Measurements from ENCODE around the gene ATAD3C.
"Not testable (repeated sequence)": the region's sequence is repeated elsewhere in the genome, so short reads cannot be mapped to it uniquely, and the experiment has no call there.

ATAD3C gene

DNA sequence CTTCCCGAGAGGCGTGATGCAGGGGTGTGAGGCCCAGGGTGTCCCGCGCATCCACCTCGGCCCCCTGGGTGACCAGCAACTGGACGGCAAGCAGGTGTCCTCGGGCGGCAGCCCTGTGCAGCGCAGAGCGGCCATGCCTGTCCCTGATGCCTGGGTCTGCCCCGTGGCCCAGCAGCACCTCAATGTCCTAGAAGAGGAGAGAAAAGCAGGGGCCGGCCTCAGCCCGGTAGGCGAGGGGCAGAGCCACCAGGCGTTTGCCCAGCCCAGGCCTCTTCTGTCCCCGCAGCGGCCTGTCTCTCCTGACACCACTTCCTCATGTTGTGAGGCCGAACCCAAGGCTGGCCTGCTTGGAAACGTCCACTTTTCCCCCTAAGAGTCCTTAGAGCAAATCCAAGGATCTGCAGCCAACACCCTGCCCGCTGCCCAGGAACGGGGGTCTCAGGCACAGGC, 30.1 kb upstream of the ATAD3C start:
- no peak for DNase-seq (ENCODE audit: low read depth in 2 of 2)

DNA sequence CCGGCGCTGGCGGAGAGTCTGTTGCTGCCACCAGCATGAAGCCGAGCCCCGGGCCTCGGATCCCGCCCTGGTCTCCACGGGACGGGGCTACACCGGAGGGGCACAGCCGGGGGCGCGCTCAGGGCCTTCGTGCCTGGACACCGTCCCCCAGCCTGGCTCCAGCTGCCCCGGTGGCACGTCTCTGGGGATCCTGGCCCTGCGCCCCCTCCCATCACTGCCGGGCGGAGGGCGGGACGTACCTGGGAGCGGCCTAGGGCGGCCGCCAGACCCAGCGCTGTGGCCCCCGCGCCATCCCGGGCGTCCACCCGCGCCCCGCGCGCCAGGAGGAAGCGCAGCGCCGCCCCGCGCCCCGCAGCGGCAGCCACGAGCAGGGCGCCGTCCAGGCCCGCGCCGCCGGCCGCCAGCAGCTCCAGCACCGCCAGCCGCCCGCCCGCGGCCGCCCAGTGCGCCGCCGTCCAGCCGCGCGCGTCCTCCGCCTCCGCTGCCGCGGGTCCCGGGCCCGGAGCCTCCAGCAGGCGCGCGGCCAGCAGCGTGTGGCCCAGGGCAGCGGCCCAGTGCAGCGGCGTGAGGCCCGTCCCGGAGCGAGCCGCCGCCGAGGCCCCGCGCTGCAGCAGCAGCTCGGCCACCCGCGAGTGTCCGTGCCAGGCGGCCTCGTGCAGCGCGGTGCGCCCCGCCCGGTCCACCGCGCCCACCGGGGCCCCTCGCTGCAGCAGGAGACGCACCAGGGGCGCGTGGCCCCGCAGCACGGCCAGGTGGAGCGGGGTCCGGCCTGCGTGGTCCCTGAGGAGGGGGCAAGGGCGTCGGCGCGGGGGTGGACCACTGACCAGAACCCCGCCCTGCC, 29.5 kb upstream of the ATAD3C start:
- no peak for DNase-seq (ENCODE audit: low read depth in 2 of 2)

- DNase-seq (ENCODE audit: low read depth in 2 of 2), result no peak
Observed at GRCh38 chr1:1420654-1421141, 28.8 kb upstream of the ATAD3C start.

- no peak for DNase-seq (ENCODE audit: low read depth in 2 of 2)
Observed at GRCh38 chr1:1421147-1421906, 28.2 kb upstream of the ATAD3C start, which contains the start of gene ANKRD65. ANKRD65 (minus strand) TSS chr1:1421276; CDS start chr1:1421005, 271 bp downstream.

- no peak for DNase-seq (ENCODE audit: low read depth in 2 of 2)
Observed at GRCh38 chr1:1421907-1422464, 27.5 kb upstream of the ATAD3C start.

DNA sequence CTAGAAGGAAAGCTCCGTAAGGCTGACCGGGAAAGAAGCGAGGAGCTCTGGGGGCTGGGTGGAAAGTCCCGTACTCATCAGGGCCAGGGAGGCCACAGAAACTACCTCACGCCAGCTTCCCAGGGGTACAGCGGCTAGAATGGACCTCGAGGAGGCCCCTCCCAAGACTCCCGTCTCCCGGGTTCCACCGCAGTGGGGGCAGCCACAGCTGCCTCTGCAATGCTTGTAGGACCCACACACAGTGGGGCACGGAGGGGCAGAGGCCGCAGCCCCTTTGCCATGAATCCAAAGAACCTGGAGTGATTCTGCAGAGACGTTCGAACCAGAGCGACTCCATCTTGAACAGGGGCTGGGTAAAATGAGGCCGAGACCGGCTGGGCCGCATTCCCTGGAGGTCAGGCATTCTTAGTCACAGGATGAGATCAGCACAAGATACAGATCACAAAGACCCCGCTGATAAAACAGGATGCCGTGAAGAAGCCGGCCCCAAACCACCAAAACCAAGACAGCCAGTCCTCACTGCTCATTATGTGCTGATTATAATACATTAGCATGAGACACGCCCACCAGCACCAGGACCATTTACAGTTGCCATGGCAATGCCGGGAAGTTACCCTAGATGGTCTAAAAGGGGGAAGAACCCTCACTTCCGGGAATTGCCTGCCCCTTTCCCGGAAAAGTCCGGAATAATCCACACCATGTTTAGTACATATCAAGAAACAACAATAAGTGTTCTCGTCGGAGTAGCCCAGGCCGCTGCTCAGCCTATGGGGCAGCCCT, 26.8 kb upstream of the ATAD3C start:
- no peak for DNase-seq (ENCODE audit: low read depth in 2 of 2)

DNA sequence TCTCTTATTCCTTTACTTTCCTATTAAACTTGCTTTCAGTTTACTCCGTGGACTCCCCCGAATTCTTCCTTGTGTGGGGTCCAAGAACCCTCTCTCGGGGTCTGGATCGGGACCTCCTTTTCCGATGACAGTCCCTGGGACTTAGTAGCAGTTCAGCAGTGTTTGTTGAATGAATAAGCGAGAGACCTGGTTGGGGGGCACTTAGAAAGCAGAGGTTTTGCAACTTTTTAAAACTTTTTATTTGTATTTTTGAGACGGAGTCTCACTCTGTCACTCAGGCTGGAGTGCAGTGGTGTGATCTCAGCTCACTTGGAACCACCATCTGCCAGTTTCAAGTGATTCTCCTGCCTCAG, 26.3 kb upstream of the ATAD3C start:
- no peak for DNase-seq (ENCODE audit: low read depth in 2 of 2)

GRCh38 chr1:1424707-1425106, 24.8 kb upstream of the ATAD3C start:
- DNase-seq (ENCODE audit: low read depth in 2 of 2), result no peak

- DNase-seq (ENCODE audit: low read depth in 2 of 2), result no peak
Observed at GRCh38 chr1:1425426-1425752, 24.1 kb upstream of the ATAD3C start.

DNA sequence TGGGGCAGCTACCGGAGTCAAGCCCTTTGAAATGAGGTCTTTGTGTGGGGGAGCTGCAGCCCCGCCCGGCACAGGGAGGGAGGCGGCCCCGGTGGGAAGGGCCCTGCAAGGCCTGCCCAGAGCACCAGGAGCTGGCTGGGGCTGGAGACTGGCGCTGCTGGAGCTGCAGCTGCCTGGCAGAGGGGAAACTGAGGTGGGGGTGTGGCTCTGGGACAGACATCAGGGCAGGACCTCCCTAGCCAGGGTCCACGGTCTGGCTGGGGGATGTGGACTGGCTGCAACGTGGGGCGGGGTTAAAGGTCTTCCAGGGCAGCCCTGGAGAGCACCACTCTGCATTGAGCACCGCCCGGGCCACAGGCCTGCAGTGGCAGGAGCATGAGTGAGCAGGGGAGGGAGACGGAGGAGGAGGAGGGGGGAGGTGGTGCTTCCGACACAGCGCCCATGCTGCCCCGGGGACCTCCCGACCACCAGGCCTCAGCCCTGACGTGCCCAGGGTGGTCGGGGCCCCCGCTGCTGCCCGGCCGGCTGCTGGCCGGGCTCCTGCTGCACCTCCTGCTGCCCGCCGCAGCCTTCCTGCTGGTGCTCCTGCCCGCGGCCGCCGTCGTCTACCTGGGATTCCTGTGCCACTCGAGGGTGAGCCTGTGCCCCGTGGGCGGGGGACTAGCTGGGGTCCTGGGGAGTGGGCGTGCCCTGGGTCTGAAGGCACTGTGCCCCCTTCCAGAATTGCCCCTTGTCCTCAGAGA, 23.6 kb upstream of the ATAD3C start:
- DNase-seq (ENCODE audit: low read depth in 2 of 2), result no peak

DNA sequence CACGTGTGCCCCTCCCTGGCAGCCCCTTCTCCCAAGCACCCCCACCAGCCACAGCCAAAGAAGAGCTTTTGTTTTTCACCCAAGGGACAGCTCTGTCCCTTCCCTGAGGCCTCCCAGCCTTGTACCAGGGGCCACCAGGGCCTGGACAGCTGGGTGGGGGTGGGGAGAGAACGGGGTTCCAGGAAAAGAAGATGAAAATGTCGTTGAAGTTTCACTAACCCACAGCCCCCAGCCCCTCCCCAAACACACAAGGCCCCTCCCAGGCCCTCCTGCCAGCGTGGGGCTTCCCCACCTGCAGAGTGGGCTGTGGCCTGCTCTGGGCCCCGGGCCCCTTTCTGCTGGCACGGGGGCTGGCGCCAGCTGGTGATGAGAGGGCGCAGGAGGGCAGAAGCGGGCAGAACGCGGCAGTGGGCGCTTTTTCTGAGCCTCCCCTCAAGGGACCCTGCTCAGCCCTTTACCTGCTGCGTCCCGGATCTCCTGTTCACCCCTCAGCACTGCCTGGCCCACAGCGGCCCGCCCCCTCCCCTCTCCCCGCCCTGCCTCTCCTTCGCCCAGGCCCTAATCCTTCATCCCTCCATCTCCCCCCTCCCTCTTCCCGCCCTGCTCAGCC, 22.9 kb upstream of the ATAD3C start:
- no peak for DNase-seq (ENCODE audit: low read depth in 2 of 2)

GRCh38 chr1:1427106-1427819, 22.2 kb upstream of the ATAD3C start:
- no peak for DNase-seq (ENCODE audit: low read depth in 2 of 2)

DNA sequence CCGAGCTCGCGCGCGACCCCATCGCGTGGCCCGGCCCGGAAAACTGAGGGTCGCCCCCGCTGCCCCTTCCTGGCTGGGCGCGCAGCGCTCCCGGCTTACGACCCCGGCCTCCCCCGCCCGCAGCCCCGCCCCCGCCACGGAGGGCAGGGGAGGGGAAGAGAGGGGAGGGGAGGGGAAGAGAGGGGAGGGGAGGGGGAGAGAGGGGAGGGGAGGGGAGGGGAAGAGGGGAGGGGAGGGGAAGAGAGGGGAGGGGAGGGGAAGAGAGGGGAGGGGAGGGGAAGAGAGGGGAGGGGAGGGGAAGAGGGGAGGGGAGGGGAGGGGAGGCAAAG, 21.7 kb upstream of the ATAD3C start:
- no peak for DNase-seq (ENCODE audit: low read depth in 2 of 2)

- no peak for DNase-seq (ENCODE audit: low read depth in 2 of 2)
Observed at GRCh38 chr1:1428174-1428573, 21.3 kb upstream of the ATAD3C start.

DNA sequence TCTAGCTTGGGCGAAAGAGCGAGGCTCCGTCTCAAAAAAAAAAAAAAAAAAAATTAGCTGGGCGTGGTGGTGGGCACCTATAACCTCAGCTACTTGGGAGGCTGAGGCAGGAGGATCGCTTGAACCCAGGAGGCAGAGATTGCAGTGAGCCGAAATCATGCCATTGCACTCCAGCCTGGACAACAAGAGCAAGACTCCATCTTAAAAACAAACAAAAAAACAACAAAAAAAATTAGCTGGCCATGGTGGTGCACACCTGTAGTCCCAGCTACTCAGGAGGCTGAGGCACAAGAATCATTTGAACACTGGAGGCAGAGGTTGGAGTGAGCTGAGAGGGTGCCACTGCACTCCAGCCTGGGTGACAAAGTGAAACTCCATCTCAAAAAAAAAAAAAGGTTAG, 20.5 kb upstream of the ATAD3C start:
- DNase-seq (ENCODE audit: low read depth in 2 of 2), result not testable (repeated sequence)

DNA sequence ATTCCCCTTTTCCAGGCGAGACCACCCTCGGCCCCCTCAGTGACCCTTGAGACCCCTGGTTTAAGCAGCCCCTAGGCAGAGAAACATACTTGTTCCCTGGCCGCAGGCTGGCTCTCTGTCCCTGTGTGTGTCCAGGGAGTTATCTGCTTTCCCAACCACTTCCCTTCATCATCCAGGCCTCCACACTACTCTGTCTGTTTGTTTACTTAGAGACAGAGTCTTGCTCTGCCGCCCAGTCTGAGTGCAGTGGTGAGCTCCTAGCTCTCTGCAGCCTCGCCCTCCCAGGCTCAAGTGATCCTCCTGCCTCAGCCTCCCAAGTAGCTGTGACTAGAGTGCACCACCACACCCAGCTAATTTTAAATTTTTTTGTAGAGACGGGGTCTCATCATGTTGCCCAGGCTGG, 19.8 kb upstream of the ATAD3C start:
- DNase-seq (ENCODE audit: low read depth in 2 of 2), result no peak

- DNase-seq (ENCODE audit: low read depth in 2 of 2), result no peak
Observed at GRCh38 chr1:1430114-1430982, 19.1 kb upstream of the ATAD3C start.

GRCh38 chr1:1430992-1431844, 18.3 kb upstream of the ATAD3C start:
- DNase-seq (ENCODE audit: low read depth in 2 of 2), result no peak

All from stimulated activated CD8-positive, alpha-beta memory T cell treated with anti-CD3 and anti-CD28 coated beads, Interleukin-7, amount 100 ng/mL, for 1 hour (primary cell).